GM21737 (cell line): ENCODE measurements around the gene CFAP100.

Experiments
- ATAC-seq: cut with Tn5 transposase; IDR thresholded peaks from one replicate; pipeline ENCODE4 v1.9.1; 2021; ENCODE audit warnings: mild to moderate bottlenecking, moderate library complexity; ENCODE audit not compliant: unreplicated experiment

CFAP100 gene

DNA sequence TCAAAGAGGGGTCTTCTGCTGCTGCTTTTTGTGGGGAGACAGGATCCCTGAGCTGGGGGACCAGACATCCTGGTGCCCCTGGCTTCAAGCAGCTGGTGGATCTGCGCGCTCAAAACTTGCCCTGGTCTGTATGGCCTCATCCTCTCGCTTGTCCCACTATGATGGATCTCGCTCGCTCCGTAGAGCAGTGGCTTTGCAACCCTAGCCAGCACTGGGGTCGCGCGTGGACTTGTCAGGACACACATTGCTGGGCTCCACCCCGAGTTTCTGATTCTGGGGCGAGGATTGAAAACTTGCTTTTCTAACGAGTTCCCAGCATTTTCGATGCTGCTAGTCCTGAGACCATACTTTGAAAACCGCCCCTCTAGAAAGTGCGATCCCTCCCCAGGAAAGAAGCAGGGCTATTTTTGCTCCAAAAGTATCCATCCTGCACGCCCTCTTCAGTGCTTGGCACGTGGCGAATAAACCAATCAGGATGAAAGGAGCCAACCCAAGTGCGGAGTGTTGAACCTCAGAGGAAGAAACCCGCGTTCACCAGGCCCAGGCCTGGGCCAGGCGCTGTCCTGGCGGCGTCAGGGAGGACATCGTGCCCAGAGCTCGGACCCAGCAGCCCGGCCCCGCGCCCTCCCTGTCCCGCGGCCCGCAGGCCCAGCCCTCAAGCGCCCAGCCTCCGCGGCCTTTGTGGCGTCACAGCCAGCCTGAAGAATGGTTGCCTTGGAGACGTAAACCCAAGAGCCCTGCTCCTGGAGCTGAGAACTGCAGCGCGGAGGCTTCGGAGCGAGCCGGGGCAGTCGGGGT, at the start of gene CFAP100:
CFAP100 (plus strand) TSS at position 731 of the 798 bp plus-strand sequence. CDS start 1,092 bp downstream, outside the sequence.
- ATAC-seq, result no peak

GRCh38 chr3:126345231-126345630, 49.5 kb upstream of the CFAP100 start:
- ATAC-seq, result no peak

GRCh38 chr3:126345641-126346460, 48.9 kb upstream of the CFAP100 start:
- no peak for ATAC-seq

GRCh38 chr3:126346466-126346865, 48.2 kb upstream of the CFAP100 start:
- ATAC-seq, result no peak

GRCh38 chr3:126347543-126348161, 47.1 kb upstream of the CFAP100 start:
- no peak for ATAC-seq

DNA sequence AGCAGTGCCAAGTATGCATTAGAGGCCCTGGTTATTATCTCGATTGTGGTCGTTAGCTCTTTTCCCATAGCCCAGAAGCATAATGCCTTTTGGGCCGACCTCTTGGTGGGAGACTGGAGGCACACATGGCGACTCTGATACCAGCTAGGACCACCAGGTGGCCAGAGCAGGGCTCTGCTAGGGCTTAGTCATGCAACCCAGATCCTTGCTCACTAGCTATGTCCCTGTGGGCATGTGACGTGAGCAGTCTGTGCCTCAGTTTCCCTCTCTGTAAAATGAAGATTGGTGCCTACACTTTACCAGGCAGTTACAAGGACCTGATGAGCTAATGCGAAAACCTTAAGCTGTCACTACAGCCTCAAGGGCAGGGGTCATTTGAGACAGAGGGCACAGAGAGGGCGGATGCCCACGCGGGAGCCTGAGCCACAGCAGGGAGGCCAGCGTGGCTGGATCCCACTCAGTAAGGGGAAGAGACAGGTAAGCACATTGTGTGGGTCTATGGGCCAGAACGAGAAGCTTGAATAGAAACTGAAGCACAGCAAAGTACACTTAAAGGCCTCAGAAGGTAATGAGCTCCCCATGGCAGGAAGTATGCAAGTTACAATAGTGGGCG, 46.3 kb upstream of the CFAP100 start:
- no peak for ATAC-seq

GRCh38 chr3:126349071-126349470, 45.6 kb upstream of the CFAP100 start:
- ATAC-seq, result no peak

- no peak for ATAC-seq
These were observed 44.9 kb upstream of the CFAP100 start for GRCh38 chr3:126349611-126350501.

DNA sequence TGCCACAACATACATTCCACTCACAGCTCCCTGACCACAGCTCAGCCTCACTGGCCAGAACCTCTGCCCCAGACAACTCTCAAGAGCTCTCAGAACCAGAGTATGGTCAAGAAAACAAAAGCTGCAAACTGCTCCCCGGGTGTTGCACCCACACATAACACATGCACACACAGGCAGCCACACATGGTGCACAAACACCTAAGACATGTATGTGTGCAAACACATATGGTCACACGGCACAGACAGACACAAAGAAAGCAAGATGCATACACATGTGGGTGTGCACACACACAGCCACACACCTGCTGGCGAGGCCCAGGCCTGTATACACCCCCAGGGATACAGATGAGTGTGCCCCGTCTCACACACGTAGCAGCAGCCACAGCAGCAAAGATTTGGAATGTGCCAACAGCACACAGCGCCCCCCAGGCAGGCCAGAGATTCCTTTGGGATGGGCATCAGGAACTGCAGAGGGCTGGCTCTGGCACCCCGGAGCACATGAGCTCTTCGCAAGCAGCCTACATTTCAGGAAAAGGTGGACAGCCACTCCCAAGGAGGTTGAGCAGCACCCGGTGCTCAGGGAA, 44.1 kb upstream of the CFAP100 start:
- ATAC-seq, result no peak

GRCh38 chr3:126351086-126351770, 43.5 kb upstream of the CFAP100 start:
- no peak for ATAC-seq

DNA sequence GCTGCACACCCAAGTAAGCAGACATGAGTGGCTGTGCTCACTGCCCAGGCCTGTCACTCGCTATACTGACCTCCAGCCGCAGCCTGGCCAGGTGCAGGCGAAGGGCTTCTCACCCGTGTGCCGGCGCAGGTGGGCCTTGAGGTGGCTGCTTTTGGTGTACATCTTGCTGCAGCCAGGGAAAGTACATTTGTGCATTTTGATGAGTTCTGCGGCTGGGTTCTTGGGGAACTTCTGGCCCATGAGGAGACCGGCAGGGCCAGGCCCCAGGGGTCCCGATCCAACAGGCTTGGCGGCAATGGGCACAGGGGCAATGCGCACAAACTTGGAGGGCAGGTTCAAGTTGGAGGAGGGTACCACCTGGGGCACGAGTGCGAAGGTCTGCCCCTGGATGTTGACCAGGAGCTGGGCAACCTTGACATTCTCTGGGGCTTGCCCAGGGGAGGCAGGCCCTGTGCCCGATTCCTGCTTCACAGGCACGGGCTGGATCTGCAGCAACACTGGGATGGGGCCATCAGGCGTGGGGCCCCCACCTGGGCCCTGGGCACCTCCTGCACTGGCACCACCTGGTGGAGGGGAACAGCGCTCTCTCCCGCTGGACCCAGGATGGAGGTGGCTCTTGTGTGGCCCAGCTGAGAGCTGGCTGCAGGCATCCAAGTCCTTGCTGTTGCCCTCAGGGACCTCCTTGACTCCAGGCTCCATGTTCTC, 42.8 kb upstream of the CFAP100 start:
- ATAC-seq, result no peak

DNA sequence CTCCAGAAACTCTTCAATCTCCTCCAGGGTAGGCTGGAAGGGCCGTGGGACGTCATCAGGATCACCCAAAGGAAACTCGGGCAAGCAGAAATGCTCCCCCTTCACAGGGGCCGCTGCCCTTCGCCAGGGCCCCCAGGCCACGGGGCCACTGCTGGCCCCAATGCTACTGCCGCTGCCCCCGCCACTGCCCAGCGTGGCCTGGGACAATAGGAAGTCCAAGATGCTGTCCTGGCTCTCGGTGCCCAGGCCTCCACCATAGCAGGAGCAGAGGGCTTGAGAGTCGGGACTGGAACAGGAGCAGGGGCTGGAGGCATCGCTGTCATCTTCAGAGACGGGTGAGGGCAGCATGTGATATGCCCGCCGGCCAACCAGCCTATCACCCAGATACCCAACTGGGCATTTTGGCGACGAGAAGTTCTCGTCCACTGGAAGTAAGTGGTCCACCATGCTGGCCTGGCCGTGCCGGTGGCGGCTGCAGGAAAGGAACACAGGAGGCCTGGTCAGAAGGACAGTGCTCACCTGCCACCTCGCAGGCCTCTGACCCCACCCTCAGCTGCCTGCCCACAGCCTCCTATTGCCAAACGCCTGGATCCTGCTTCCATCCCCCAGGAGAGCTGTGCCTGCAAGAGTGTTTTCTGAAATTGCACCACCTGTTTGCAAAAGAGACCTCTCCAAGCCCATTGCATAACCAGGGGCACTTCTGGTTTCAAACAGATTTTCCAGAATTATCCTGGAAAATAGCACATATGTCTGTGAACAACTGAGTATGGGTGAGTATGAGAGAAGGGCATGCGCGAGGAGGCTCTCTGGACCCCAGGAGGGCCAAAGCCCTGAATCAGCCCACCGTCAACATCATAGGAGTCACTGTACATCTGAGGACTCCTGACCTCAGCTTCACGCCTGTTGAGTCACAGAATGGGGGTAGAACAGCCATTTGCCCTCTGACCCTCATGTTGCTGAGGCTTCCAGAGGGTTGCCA, 41.9 kb upstream of the CFAP100 start:
- ATAC-seq, result no peak

DNA sequence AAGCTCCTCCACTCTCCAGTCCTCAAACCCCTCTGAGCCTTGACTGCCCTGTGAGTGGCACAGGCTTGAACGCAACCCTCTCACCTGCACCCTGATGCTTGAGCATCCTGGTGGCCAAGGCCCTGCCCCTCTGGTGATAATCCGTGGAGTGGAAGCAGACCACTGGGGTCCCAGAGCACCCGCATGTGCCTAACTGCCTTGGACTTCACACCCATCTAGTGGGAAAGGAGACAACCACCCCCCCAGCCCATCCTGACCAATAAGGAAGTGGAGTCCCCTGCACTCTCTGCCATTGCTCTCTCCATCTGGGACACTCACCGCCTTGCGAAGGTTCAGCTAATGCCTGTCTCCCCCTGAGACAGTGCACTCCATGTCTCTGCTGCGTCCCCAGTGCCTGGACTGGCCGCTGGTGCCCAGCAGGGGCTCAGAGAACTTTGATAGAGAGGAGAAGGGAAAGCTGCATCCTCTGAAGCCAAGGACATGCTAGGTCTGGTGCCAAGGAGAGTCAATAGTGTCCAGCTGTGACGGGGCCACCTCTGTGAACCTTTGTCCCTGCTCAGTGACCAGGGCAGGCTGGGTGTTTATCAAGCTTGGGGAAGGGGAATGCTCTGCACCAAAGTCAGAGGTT, 40.9 kb upstream of the CFAP100 start:
- ATAC-seq, result no peak

DNA sequence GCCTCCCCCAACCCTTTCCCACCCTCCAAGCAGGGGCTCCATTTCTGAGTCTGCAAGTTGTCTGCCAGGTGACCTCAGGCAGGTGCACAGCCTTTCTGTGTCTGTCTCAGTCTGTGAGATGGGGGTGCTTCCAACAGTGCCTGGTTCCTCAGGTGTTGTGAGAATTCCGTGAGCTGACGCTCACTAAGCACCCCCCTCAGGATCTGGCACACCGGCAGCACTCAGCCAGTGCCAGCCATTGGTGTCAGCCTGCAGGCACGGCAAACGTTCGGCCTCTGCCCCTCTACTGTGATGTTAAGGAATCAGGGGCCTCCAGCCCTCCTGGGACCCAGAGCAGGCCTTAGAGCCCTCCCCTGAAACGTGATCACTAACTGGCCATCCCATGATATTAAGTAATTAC, 39.9 kb upstream of the CFAP100 start:
- no peak for ATAC-seq

GRCh38 chr3:126355251-126355650, 39.5 kb upstream of the CFAP100 start:
- no peak for ATAC-seq

GRCh38 chr3:126355777-126356372, 38.8 kb upstream of the CFAP100 start:
- no peak for ATAC-seq
